Pancreas (tissue), 10 donors: ENCODE results near the gene MLLT10. TPM values are rescaled to one million over a fixed set of nuclear protein-coding genes. Genes with fewer than 3 reads are reported as not detected.

ENCODE experiments used
- ATAC-seq, 4 donors: fragments of 200-7000 bp; cut with Tn5 transposase; one replicate each; pipeline versions ENCODE4 v1.8.0 to v1.9.1; 2020; ENCODE audit warnings: mild to moderate bottlenecking in 4 of 4, moderate library complexity in 4 of 4
- DNase-seq, 6 donors: peaks; one replicate each; pipeline ENCODE4 v3.0.0-alpha.2; 2020
- FAIRE-seq: peaks from 2 replicates; lab custom pipeline; 2012; peaks lifted over from hg19 to GRCh38; lab: Jason Lieb, UNC
- H3K27ac ChIP-seq, 4 donors: fragments of 200-600 bp; sonication (generic); 1 replicate in 3 of 4; 2 replicates in 1 of 4; pipeline versions ENCODE4 v1.5.0 to v1.8.0; 2020
- H3K27me3 ChIP-seq, 4 donors: fragments of 200-600 bp; one replicate each; pipeline ENCODE4 v1.8.0; 2021
- H3K36me3 ChIP-seq, 3 donors: fragments of 200-600 bp; sonication (generic) in 1 of 3; one replicate each; pipeline versions ENCODE4 v1.5.0 to v1.8.0; 2020 to 2021
- H3K4me1 ChIP-seq, 3 donors: fragments of 200-600 bp; one replicate each; pipeline ENCODE4 v1.8.0; 2021
- H3K4me3 ChIP-seq, 4 donors: fragments of 200-600 bp; sonication (generic) in 2 of 4; one replicate each; pipeline versions ENCODE4 v1.5.0 to v1.8.0; 2020 to 2021
- H3K9me3 ChIP-seq, 4 donors: fragments of 200-600 bp; one replicate each; pipeline ENCODE4 v1.8.0; 2021
- CTCF ChIP-seq, 4 donors: fragments of 200-600 bp; sonication (generic) in 3 of 4; IDR thresholded peaks; one replicate each; pipeline versions ENCODE4 v1.5.0 to v1.8.0; 2021; ENCODE audit warnings: antibody characterized with exemption in 4 of 4
- WGBS, 2 donors: extraction: QIAGEN DNeasy Blood & Tissue Kit; methylation state at CpG; one replicate each; pipeline ENCODE4 v1.1.7; 2013; 5-methylcytosine and 5-hydroxymethylcytosine counted together
- intact Hi-C, 3 donors: fragments of 100-400 bp; cut with DNase I; formaldehyde crosslinking; loops; one replicate each; pipeline versions ENCODE4 v1.11.1 to v1.14.2; 2022
- polyA plus RNA-seq, 2 donors: library from polyadenylated mRNA; stranded (reverse); fragments of 200-250 nt; gene quantifications; one replicate each; pipeline ENCODE4 v1.2.3, GENCODE V29; 2013
- total RNA-seq, 6 donors: library from RNA; stranded (reverse); fragmentation: NEBNext Ultra II Directional in 4 of 6; extraction: Animal tissue kit (Norgen Biotek cat#: 25700) in 4 of 6; gene quantifications; one replicate each; pipeline versions ENCODE4 v1.2.1 to v1.2.4, GENCODE V29; 2021 to 2023
- donor health status: healthy with polysubstance abuse.
- donor health status: DM: no; HTN: no; CAD: no; lungs with moderate emphysema.
- donor health status: DM: no; HTN: no; CAD: no.
- donor health status: control.
- donor health status: control.
- donor health status: Bipolar disorder and iron deficiency.
- donor health status: DM: yes; HTN: yes; CAD: no.
- donor health status: DM: no; HTN: no; CAD: no.
- donor health status: DM: no; HTN: no; CAD: no.
- donor health status: DM: yes; HTN: yes; CAD: no.

MLLT10 gene
- total and polyA plus RNA-seq, 8 donors = 10.7 to 25.1 (median 15.0) TPM

GRCh38 chr10:21490028-21490710 lies 43.9 kb upstream of the MLLT10 start:
- FAIRE-seq = no peak
- no peak for ATAC-seq
- Histone ChIP-seq H3K36me3 (no peaks in the 10 kb centered on the region), H3K27me3 (peaks cover 0 to 8% (median 0%) of the 10 kb centered on the region in 4 donors), H3K4me3 (no peak overlapping the region), H3K9me3 (no peaks in the 10 kb centered on the region), H3K4me1 (peaks cover 0 to 3% (median 0%) of the 10 kb centered on the region in 3 donors), H3K27ac (no peak overlapping the region)
- TF ChIP-seq CTCF (IDR thresholded peaks at IDR 0.05) = no peak
- intact Hi-C loops = no loop called here
- 90 to 97% methylated on average over 4 of the region's 4 CpGs for WGBS, 2 donors
- DNase-seq = no peak

GRCh38 chr10:21490711-21491105 lies 43.3 kb upstream of the MLLT10 start:
- H3K4me3 ChIP-seq = no peak overlapping the region
- no peak for ATAC-seq
- H3K27me3 ChIP-seq = peaks cover 0 to 8% (median 0%) of the 10 kb centered on the region in 4 donors
- intact Hi-C loops = no loop called here
- 87 to 88% methylated on average over 2 of the region's 2 CpGs for WGBS, 2 donors
- H3K27ac ChIP-seq = no peak overlapping the region
- no peak for FAIRE-seq
- DNase-seq = no peak
- no peak for TF ChIP-seq CTCF (IDR thresholded peaks at IDR 0.05)
- H3K36me3 ChIP-seq = no peaks in the 10 kb centered on the region
- peaks cover 0 to 3% (median 0%) of the 10 kb centered on the region in 3 donors for H3K4me1 ChIP-seq
- H3K9me3 ChIP-seq = no peaks in the 10 kb centered on the region

- ATAC-seq (no peak), FAIRE-seq (no peak), DNase-seq (no peak)
- H3K27ac ChIP-seq = no peak overlapping the region
- intact Hi-C loops = no loop called here
- H3K36me3 ChIP-seq = no peaks in the 10 kb centered on the region
- WGBS, 2 donors = 78 to 86% methylated on average over 3 of the region's 3 CpGs
- peaks cover 0 to 8% (median 0%) of the 10 kb centered on the region in 4 donors for H3K27me3 ChIP-seq
- H3K4me3 ChIP-seq = no peak overlapping the region
- peaks cover 0 to 3% (median 0%) of the 10 kb centered on the region in 3 donors for H3K4me1 ChIP-seq
- TF ChIP-seq CTCF (IDR thresholded peaks at IDR 0.05) = no peak
- H3K9me3 ChIP-seq = no peaks in the 10 kb centered on the region
Measured at GRCh38 chr10:21492421-21492820, 41.6 kb upstream of the MLLT10 start.

- Histone ChIP-seq H3K27me3 (peaks cover 0 to 8% (median 0%) of the 10 kb centered on the region in 4 donors), H3K4me1 (peaks cover 0 to 3% (median 0%) of the 10 kb centered on the region in 3 donors), H3K9me3 (no peaks in the 10 kb centered on the region), H3K36me3 (no peaks in the 10 kb centered on the region), H3K4me3 (peak overlapping the region in 1 of 4 donors; percentile 84), H3K27ac (no peak overlapping the region)
- ATAC-seq (no peak), FAIRE-seq (no peak), DNase-seq (no peak)
- WGBS, 2 donors = 90 to 91% methylated on average over 9 of the region's 9 CpGs
- TF ChIP-seq CTCF (IDR thresholded peaks at IDR 0.05) = no peak
- intact Hi-C loops = no loop called here
Measured at GRCh38 chr10:21493784-21494183, 40.2 kb upstream of the MLLT10 start.
